Tibial artery (tissue), 4 donors: ENCODE results near the gene SCN3B.

Source experiments
- DNase-seq, 2 donors: peaks; one replicate each; pipeline ENCODE4 v3.0.0-alpha.2; 2019
- H3K27ac ChIP-seq, 2 donors: fragments of 200-600 bp; sonication (generic) in 1 of 2; 1 replicate in 1 of 2; 2 replicates in 1 of 2; pipeline ENCODE4 v1.5.1; 2018 to 2019; ENCODE audit warnings: mild to moderate bottlenecking in 1 of 2
- H3K27me3 ChIP-seq, 2 donors: fragments of 200-600 bp; sonication (generic) in 1 of 2; one replicate each; pipeline versions ENCODE4 v1.5.1 to v1.6.0; 2016 to 2019
- H3K36me3 ChIP-seq, 3 donors: fragments of 200-600 bp; sonication (generic) in 2 of 3; one replicate each; pipeline ENCODE4 v1.5.1; 2016 to 2019; ENCODE audit warnings: mild to moderate bottlenecking in 2 of 3
- H3K4me1 ChIP-seq, 4 donors: fragments of 200-600 bp; sonication (generic) in 2 of 4; 1 replicate in 3 of 4; 2 replicates in 1 of 4; pipeline ENCODE4 v1.5.1; 2016 to 2019
- H3K4me3 ChIP-seq, 2 donors: fragments of 200-600 bp; sonication (generic) in 1 of 2; 1 replicate in 1 of 2; 2 replicates in 1 of 2; pipeline ENCODE4 v1.5.1; 2018 to 2019; ENCODE audit warnings: mild to moderate bottlenecking in 2 of 2
- H3K9me3 ChIP-seq, 3 donors: fragments of 200-600 bp; sonication (generic) in 1 of 3; one replicate each; pipeline ENCODE4 v1.5.1; 2016 to 2019
- intact Hi-C: fragments of 100-400 bp; cut with DNase I; formaldehyde crosslinking; loops from one replicate; pipeline ENCODE4 v1.15.0; 2023; ENCODE audit warnings: low total_unique reads
- TF ChIP-seq, protein P1 (sequence below), 2 experiments: fragments of 200-600 bp in 1 of 2; fragments of 450-650 bp in 1 of 2; IDR thresholded peaks; one replicate each; pipeline ENCODE4 v1.5.1; 2017 to 2019; ENCODE audit warnings: antibody characterized with exemption in 2 of 2, mild to moderate bottlenecking in 1 of 2, moderate library complexity in 1 of 2

SCN3B gene

DNA sequence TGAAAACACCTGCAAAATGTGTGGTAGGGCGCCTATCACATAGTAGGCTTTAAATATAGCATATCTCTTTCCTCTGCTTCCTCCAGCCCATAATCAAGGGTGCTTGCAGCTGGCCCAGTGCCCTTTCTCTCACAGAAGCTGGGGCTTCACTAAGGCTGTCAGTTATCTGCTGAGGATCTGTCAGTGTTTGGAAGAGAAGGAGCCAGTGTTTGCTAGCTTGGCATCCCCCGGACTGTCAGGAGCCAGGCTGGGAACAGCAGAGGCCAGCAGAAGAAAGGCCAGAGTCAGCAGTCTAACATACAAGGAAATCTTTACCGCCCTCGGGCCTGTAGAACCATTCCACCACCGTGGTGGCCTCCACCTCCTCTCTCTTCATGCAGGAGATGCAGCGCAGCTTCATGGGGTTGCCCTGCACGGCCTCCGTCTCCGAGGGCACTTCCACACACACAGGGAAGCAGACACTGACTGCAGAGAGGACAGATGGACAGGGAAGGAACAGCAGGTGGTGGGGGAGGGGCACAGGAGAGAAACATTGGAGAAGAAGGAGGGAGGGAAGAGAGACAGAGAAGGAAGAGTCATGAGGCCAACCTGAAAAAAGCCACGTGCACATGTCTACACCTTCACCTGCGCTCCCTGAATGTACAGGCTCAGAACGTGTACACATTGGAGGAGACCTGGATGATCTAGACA, 9.0 kb downstream of the SCN3B start:
- H3K4me1 ChIP-seq, result no peaks in the 10 kb centered on the region
- peaks cover 0 to 10% of the 10 kb centered on the region in 2 donors for H3K27me3 ChIP-seq
- intact Hi-C loops, result no loop called here
- no peak overlapping the region for H3K27ac ChIP-seq
- H3K9me3 ChIP-seq, result no peaks in the 10 kb centered on the region
- H3K36me3 ChIP-seq, result no peaks in the 10 kb centered on the region
- no peak overlapping the region for H3K4me3 ChIP-seq
- no peak for DNase-seq
- TF ChIP-seq, protein P1, sequence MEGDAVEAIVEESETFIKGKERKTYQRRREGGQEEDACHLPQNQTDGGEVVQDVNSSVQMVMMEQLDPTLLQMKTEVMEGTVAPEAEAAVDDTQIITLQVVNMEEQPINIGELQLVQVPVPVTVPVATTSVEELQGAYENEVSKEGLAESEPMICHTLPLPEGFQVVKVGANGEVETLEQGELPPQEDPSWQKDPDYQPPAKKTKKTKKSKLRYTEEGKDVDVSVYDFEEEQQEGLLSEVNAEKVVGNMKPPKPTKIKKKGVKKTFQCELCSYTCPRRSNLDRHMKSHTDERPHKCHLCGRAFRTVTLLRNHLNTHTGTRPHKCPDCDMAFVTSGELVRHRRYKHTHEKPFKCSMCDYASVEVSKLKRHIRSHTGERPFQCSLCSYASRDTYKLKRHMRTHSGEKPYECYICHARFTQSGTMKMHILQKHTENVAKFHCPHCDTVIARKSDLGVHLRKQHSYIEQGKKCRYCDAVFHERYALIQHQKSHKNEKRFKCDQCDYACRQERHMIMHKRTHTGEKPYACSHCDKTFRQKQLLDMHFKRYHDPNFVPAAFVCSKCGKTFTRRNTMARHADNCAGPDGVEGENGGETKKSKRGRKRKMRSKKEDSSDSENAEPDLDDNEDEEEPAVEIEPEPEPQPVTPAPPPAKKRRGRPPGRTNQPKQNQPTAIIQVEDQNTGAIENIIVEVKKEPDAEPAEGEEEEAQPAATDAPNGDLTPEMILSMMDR (IDR thresholded peaks at IDR 0.05), result no peak

GRCh38 chr11:123642435-123642834, 12.0 kb downstream of the SCN3B start:
- intact Hi-C loops, result no loop called here
- no peaks in the 10 kb centered on the region for H3K36me3 ChIP-seq
- no peak overlapping the region for H3K4me3 ChIP-seq
- no peaks in the 10 kb centered on the region for H3K4me1 ChIP-seq
- TF ChIP-seq, protein P1 (IDR thresholded peaks at IDR 0.05), result no peak
- peaks cover 0 to 17% of the 10 kb centered on the region in 2 donors for H3K27me3 ChIP-seq
- no peak overlapping the region for H3K27ac ChIP-seq
- DNase-seq, result no peak
- no peaks in the 10 kb centered on the region for H3K9me3 ChIP-seq

DNA sequence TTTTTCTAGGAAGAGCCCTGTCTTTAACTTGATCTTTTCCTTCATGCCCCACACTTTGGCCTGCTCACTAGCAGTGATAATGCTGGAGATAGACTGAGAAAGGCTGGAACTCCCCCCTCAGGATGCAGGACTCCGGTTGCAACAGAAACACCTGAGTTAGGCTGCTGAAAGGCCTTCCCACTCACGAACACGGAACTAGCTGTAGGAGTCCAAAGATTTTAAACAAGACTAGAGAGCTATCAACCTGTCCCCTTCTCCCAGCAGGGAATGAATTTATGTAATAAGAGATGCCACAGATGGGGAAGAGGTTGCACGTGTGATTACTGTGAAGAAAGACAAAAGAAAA, 13.0 kb downstream of the SCN3B start:
- no peak for DNase-seq
- TF ChIP-seq, protein P1 (IDR thresholded peaks at IDR 0.05), result no peak
- Histone ChIP-seq H3K36me3 (no peaks in the 10 kb centered on the region), H3K4me3 (no peak overlapping the region), H3K9me3 (no peaks in the 10 kb centered on the region), H3K4me1 (no peaks in the 10 kb centered on the region), H3K27me3 (peaks cover 0 to 17% of the 10 kb centered on the region in 2 donors), H3K27ac (no peak overlapping the region)
- intact Hi-C loops, result no loop called here

- H3K27ac ChIP-seq, result no peak overlapping the region
- H3K9me3 ChIP-seq, result no peaks in the 10 kb centered on the region
- no peaks in the 10 kb centered on the region for H3K4me1 ChIP-seq
- H3K27me3 ChIP-seq, result peaks cover 0 to 17% of the 10 kb centered on the region in 2 donors
- intact Hi-C loops, result no loop called here
- H3K4me3 ChIP-seq, result no peak overlapping the region
- no peaks in the 10 kb centered on the region for H3K36me3 ChIP-seq
- TF ChIP-seq, protein P1 (IDR thresholded peaks at IDR 0.05), result peak in 1 of 2 experiments; percentile 26
- no peak for DNase-seq
Observed at GRCh38 chr11:123640677-123641494, 13.5 kb downstream of the SCN3B start.

GRCh38 chr11:123640029-123640428, 14.4 kb downstream of the SCN3B start:
- DNase-seq, result no peak
- TF ChIP-seq, protein P1 (IDR thresholded peaks at IDR 0.05), result no peak
- Histone ChIP-seq H3K4me1 (no peaks in the 10 kb centered on the region), H3K9me3 (no peaks in the 10 kb centered on the region), H3K4me3 (no peak overlapping the region), H3K27me3 (peaks cover 0 to 15% of the 10 kb centered on the region in 2 donors), H3K27ac (no peak overlapping the region), H3K36me3 (no peaks in the 10 kb centered on the region)
- intact Hi-C loops, result no loop called here
